Measurements from ENCODE around the gene GBE1. TPM values are rescaled to one million over a fixed set of nuclear protein-coding genes. Genes with fewer than 3 reads are reported as not detected.

The GBE1 gene
- total and polyA plus RNA-seq, 8 donors: 3.7 to 14.1 (median 9.0) TPM

DNA sequence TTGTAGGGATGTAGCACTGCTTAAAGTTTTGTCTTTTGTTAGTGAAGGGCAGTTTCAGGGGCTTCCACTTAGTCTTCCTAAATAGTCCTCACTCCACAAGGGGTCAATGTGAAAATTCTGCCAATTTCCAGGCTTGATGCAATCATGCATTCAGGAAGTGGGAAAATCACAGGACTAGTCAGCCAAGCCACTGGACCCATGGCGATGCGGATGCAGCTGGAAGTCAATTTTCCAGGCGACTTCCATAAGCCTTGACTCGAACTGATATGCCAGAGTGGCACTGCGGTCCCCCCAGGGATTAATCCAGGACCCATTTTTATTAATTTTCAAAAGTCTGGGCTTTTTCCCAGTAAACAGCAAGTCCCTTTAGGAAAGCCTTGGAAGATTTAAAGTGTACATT, 26.1 kb downstream of the GBE1 start:
- FAIRE-seq (no peak), ATAC-seq (no peak), DNase-seq (no peak)
- TF ChIP-seq CTCF (IDR thresholded peaks at IDR 0.05): no peak
- Histone ChIP-seq H3K36me3 (no peaks in the 10 kb centered on the region), H3K4me1 (no peaks in the 10 kb centered on the region), H3K27me3 (no peaks in the 10 kb centered on the region), H3K9me3 (no peaks in the 10 kb centered on the region), H3K4me3 (no peak overlapping the region), H3K27ac (no peak overlapping the region)
- WGBS, 2 donors: 93 to 95% methylated on average over 5 of the region's 5 CpGs
- intact Hi-C loops (cut with DNase I): no loop called here

DNA sequence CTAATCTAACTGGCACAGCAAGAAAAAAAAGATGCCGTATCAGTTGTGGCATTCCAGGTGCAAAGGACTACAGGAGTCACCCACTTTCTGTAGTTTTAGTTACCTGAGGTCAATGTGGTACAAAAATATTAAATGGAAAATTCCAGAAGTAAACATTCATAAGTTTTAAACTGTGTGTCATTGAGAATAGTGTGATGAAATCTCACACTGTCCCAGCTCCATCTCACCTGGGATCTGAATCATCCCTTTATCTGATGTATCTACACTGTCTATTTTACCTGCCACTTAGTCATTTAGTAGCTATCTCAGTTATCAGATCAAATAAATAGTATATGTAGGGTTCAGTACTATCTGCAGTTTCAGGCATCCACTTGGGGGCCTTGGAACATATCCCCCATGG, 26.7 kb downstream of the GBE1 start:
- 47 to 64% methylated on average over 1 of the region's 1 CpG for WGBS, 2 donors
- peak in 1 of 4 donors; percentile 37 for ATAC-seq
- no peak overlapping the region for H3K27ac ChIP-seq
- no peaks in the 10 kb centered on the region for H3K9me3 ChIP-seq
- no peaks in the 10 kb centered on the region for H3K27me3 ChIP-seq
- intact Hi-C loops (cut with DNase I): no loop called here
- H3K4me1 ChIP-seq: no peaks in the 10 kb centered on the region
- no peak for TF ChIP-seq CTCF (IDR thresholded peaks at IDR 0.05)
- no peaks in the 10 kb centered on the region for H3K36me3 ChIP-seq
- H3K4me3 ChIP-seq: no peak overlapping the region
- FAIRE-seq: no peak
- no peak for DNase-seq

DNA sequence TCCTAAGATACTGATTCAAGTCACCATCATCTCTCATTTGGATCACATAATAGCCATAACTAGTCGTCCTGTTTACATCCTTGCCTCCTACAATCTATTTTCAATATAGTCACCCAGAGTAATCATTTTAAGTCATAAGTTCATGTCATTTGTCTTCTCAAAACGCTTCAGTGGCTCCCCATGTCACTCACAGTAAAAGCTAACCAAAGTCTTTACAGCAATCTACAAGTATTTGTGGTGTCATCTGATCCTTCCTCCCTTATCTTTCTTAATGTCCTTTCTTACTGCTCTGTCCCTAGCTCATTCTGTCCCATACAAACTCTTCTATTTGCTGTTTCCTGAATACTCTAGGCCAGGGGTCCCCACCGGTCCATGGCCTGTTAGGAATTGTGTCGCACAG, 28.8 kb downstream of the GBE1 start:
- ATAC-seq (no peak), FAIRE-seq (no peak), DNase-seq (no peak)
- no peaks in the 10 kb centered on the region for H3K27me3 ChIP-seq
- H3K36me3 ChIP-seq: no peaks in the 10 kb centered on the region
- H3K4me3 ChIP-seq: no peak overlapping the region
- H3K27ac ChIP-seq: no peak overlapping the region
- TF ChIP-seq CTCF (IDR thresholded peaks at IDR 0.05): no peak
- WGBS, 2 donors: 85 to 90% methylated on average over 4 of the region's 4 CpGs
- intact Hi-C loops (cut with DNase I): no loop called here
- H3K9me3 ChIP-seq: no peaks in the 10 kb centered on the region
- H3K4me1 ChIP-seq: peaks cover 4 to 14% (median 11%) of the 10 kb centered on the region in 3 donors

DNA sequence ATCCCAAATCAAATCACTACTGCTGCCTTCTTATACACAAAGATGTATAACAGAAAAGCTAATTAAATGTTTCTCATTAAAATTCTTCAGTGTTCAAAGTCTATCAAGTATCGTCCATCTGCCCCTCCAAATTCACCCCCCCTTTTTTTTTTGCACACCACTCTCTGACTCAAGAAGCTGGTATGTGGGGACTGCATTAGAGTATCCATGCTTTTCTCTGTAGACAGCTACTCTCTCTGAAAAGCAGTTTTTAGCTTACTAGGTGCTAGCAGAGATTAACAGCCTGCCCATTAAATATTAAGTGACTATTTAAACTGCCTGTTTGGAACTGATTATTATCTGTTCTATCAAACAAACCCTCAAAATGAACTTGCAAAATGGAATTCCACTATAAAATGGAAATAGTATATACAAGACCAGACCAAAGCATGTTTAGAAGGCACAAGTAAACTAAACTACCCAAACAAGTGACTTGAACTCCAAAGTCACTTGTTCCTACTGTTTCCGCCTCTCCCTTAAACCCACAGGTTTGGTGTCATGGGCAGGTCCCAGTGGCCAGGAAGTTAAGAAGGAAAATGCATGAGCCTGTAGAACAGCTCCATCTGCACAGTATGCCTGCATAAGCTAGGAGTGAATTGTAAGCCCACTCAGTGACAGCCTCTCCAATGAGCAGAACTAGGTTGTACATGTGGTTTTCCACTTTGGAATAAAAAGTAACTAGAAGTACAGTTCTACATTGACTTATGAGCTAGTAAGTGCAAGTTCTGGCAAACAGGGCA, 32.5 kb downstream of the GBE1 start:
- Histone ChIP-seq H3K27ac (no peak overlapping the region), H3K4me3 (no peak overlapping the region), H3K9me3 (no peaks in the 10 kb centered on the region), H3K27me3 (no peaks in the 10 kb centered on the region), H3K36me3 (no peaks in the 10 kb centered on the region), H3K4me1 (peaks cover 14 to 24% (median 18%) of the 10 kb centered on the region in 3 donors)
- no peak for FAIRE-seq
- DNase-seq: no peak
- intact Hi-C loops (cut with DNase I): no loop called here
- no peak for TF ChIP-seq CTCF (IDR thresholded peaks at IDR 0.05)
- WGBS, 2 donors: 75 to 85% methylated on average over 2 of the region's 2 CpGs
- ATAC-seq: peak in 2 of 4 donors; percentile 33 to 45

DNA sequence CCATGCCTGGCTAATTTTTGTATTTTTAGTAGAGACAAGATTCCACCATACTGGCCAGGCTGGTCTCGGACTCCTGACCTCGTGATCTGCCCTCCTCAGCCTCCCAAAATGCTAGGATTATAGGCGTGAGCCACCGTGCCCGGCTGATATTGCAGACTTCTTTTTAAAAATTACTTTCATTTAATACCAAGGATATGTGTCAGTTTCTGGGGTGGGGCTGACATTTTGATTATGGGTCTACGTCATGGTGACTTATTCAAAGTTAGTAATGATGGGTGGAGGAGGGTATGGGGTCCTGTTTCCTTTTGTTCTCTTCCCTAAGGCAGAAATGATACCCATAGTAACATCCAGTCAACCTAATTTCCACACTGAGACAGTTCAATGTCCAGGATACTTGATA, 34.7 kb downstream of the GBE1 start:
- no peak for FAIRE-seq
- TF ChIP-seq CTCF (IDR thresholded peaks at IDR 0.05): no peak
- Histone ChIP-seq H3K4me3 (no peak overlapping the region), H3K36me3 (no peaks in the 10 kb centered on the region), H3K4me1 (peaks cover 14 to 24% (median 18%) of the 10 kb centered on the region in 3 donors), H3K9me3 (no peaks in the 10 kb centered on the region), H3K27ac (no peak overlapping the region), H3K27me3 (no peaks in the 10 kb centered on the region)
- intact Hi-C loops (cut with DNase I): no loop called here
- no peak for ATAC-seq
- 91 to 97% methylated on average over 6 of the region's 6 CpGs for WGBS, 2 donors
- no peak for DNase-seq
